Measurements from ENCODE around the gene XPO6.

XPO6 gene

GRCh38 chr16:28210264-28210663, 1.5 kb downstream of the XPO6 start:
- no peak for DNase-seq (ENCODE audit: low read depth)

DNA sequence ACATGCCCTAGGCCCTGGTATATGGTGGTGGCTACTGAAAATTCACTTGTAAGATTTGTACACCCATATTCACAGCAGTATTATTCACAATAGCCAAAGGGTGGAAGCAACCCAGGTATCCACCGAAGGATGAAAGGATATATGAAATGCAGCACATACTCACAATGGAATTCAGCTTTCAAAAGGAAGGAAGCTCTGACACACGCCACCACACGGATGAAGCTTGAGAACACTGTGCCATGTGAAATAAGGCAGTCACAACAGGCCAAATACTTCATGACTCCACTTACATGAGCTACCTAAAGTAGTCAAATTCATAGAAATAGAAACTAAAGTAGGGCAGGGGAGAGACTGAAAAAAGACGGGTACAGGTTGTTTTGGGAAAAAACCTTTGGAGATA, 2.9 kb downstream of the XPO6 start:
- no peak for DNase-seq (ENCODE audit: low read depth)

- no peak for DNase-seq (ENCODE audit: low read depth)
Measured at GRCh38 chr16:28208131-28208530, 3.6 kb downstream of the XPO6 start.

DNA sequence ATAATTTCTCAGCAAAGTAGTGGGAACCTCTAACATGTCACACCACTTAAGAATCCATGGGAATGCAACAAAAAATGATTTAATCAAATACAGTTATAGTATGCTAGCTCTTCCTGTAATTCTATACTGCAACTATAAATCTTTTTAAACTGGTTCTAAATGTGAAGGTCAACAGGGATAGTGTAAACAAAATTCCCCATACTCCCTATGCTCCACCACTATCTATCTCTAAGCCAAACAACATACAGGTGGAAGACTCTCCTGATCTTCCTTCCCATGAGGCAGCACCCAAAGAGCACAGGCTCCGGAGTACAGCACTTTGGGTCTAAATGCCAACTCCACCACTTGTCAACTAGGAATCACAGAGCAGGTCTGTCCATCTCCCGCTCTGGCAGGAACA, 4.4 kb downstream of the XPO6 start:
- no peak for DNase-seq (ENCODE audit: low read depth)

DNA sequence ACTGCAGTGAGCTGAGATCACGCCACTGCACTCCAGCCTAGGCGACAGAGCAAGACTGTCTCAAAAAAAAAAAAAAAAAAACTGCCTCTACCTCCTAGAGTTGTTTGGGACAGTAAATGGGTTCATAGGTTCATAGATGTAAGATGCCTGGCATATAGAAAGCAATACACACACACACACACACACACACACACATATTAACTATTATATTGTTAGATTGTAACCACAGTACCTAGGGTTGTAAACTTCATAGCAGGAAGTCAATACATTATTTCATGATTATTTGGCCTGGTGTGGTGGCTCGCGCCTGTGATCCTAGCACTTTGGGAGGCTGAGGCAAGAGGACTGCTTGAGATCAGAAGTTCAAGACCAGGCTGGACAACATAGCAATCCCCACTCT, 5.8 kb downstream of the XPO6 start:
- no peak for DNase-seq (ENCODE audit: low read depth)

DNA sequence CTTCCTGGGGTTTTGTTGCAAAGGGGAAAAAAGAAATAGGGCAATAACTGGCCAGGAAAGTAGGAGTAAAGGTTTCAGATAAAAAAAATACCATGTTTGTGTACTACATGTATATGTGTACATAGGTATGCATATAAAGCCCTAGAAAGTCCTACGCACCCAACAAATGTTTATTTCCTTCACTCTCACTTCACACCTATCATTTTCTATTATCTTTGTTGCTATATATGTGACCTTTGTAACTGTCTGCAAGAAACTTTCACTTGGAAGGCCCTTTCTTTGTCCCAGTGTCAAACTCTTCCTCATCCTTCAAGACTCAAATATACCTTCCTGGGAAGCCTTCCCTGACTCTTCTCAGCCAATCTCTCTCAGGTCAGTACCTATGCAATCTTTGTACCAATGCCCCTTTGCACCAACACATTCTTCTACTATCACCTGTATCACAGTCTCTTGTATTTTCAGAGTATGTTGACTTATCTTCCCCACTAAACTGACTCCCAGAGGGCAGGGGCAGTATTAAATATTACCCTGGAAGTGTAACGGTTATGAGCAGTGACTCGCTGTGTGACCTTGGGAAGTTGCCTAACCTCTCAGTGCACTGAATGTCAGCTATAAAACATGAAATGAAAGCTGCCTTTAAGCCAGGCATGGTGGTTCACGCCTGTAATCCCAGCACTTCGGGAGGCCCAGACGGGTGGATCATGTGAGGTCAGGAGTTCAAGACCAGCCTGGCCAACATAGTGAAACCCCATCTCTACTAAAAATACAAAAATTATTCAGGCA, 6.5 kb downstream of the XPO6 start:
- DNase-seq (ENCODE audit: low read depth) = no peak

DNA sequence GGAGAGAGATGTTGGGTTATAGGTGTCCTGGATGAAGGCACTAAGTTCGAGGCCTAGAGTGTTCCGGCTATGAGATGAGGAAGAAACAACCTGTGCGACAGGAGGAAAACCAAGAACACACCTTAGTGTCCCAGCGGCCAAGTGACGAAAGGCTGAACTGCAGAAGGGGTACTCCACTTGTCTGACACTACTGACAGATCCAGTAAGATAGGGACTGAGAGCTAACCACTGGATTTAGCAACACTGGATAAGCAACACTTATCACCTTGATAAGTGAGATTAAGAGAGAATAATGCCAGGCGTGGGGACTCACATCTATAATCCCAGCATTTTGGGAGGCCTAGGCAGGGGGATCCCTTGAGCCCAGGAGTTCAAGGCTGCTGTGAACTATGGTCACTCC, 7.1 kb downstream of the XPO6 start:
- DNase-seq (ENCODE audit: low read depth) = no peak

GRCh38 chr16:28204204-28204603, 7.6 kb downstream of the XPO6 start:
- DNase-seq (ENCODE audit: low read depth) = no peak

DNA sequence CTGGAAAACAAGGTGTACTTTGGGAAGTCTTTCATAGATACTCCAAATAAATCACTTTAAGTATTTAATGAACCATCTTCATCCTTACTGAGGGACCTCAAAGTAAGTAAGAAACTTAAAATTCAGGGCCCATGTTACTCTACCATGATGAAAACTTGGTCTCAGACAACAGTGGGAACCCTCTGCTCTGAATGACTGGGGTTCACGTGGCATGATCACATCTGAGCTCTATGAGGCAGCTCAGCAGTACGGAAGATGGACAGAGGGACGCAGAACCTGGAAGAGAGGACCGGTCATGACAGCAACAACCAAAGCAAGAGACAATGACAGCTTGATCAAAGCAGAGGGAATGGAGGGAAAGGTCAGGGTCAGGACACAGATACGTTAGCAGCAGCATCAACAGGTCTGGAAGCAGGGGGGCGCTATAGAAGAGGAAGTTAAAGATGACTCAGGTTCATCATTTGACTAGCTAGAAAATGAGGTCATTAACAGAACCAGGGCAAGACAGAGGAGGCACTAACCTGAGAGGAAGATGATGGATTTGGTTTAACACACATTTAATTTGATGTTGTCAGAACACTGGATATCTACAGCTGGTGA, 9.5 kb downstream of the XPO6 start:
- DNase-seq (ENCODE audit: low read depth) = no peak

DNA sequence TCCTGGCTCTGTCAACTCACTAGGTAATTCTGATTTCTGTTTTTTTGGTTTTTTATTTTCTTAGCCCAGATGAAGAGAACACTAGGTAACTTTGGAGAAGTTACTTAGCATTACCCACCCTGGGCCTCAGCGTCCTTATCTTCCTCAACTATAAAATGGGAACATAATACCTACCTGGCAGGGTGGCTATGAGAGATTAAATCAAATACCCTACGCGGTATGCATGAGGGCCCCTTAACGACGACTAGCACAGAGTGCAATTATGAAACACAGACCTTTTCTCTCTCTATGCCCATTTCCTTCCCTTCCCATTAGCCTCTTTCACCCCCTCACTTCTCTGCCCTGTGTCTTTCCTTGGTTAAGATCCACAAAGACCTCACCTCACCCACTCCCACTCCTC, 11.1 kb downstream of the XPO6 start:
- no peak for DNase-seq (ENCODE audit: low read depth)

GRCh38 chr16:28196387-28196987, 15.3 kb downstream of the XPO6 start:
- DNase-seq (ENCODE audit: low read depth) = no peak

GRCh38 chr16:28195859-28196258, 15.9 kb downstream of the XPO6 start:
- DNase-seq (ENCODE audit: low read depth) = no peak

DNA sequence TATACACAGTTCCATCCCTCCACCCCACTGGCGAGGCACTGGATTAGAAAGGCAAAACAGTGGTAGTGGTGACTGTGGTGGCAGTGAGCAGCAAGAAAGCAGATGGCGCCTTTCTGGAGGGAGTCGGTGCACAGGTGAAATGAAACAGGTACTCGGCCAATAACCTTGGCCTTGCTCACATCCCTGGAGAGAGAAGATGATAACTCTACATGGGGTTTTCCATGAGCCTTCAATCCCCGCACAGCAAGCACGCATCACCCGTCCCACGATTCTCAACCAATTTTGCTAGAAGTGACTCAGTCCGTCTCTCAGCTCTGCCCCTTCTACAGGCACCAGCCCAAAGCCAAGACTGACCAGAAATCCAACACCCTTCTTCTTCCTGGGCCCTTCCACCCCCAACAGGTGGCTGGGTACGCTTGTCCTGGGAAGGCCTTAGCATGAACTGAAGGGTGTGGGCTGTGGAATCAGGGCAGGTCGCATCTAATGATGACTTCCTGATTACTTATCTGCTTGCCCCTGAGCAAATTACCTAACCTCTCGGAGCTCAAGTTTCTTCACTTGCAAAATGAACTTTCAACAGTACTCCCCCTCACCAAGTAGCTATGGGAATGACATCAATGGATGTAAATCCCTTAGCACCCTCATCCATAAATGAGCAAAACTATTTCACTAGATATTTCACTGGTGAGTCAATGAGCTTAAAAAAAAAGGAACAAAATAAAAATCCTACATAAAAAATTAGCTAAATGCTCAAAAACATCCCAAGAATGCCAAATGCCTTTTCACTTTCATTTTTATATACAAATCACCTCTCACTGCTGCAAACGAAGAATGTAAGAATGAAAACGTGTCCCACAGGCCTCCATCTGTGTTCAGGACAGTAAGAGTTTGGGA, 18.0 kb downstream of the XPO6 start:
- no peak for DNase-seq (ENCODE audit: low read depth)

- peak; percentile 60 for DNase-seq (ENCODE audit: low read depth)
Measured at GRCh38 chr16:28192806-28193529, 18.8 kb downstream of the XPO6 start.

- no peak for DNase-seq (ENCODE audit: low read depth)
Measured at GRCh38 chr16:28191364-28191960, 20.3 kb downstream of the XPO6 start.

GRCh38 chr16:28189245-28189644, 22.5 kb downstream of the XPO6 start:
- no peak for DNase-seq (ENCODE audit: low read depth)

GRCh38 chr16:28188085-28188916, 23.5 kb downstream of the XPO6 start:
- DNase-seq (ENCODE audit: low read depth) = no peak

- no peak for DNase-seq (ENCODE audit: low read depth)
Measured at GRCh38 chr16:28187595-28188004, 24.2 kb downstream of the XPO6 start.

DNA sequence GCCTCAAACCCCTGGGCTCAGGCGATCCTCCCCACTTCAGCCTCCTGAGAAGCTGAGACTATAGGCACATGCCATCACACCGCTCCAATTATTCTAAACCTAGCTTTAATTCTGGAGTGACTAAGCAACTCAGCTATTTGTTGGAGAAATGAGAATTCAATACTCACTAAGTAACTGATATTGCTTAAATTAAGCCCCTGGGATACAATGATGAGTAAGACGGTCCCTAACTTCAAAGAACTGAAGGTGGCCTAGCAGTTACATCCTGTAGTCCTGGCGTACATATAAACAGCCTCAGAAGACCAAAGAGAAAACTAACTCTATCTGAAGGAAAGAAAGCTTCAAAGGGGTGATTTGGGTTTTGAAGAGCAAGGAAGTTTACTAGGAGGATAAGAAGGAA, 25.0 kb downstream of the XPO6 start:
- no peak for DNase-seq (ENCODE audit: low read depth)

DNA sequence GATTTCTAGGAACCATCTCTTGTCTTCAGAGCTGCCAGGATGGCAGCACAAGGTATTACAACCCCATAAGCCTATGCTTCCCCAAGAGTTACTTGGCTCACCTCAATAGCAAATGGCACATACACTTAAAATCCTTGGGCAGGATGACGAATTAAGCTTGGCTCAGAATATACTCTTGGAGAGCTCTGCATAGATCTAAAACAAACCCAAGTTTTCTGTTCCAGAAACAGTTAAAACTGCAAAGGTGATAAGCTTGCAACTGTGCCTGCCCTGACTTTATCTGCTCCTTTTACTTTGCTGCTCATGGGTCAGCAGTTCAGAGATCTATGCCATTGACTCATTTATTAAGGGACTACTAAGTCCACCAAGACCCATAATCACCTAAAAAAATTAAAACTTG, 26.1 kb downstream of the XPO6 start:
- no peak for DNase-seq (ENCODE audit: low read depth)

DNA sequence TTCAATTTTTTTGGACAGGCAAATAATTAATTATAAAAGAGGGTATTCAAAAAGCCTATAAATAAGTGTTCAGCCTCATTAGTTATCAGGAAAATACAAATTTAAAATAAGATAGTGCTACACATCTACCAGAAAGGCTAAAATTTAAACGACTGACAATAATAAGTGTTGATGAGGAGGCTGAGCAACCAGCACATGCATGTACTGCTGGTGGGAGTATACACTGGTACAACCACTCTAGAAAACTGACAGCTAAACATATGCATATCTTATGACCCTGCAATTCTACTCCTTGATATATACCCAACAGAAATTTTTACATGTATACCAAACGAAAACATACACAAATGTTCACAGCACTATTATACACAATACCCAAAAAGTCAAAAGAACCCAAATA, 27.1 kb downstream of the XPO6 start:
- no peak for DNase-seq (ENCODE audit: low read depth)
